ACC112 (cell line): ENCODE results near the gene SND1.
A peak's percentile ranks its signal among the peaks of the same experiment; 100 is the strongest.

Experiments used
- H2AFZ ChIP-seq: fragments of 200-600 bp; sonication (generic); one replicate; pipeline ENCODE4 v1.6.0; 2017; ENCODE audit warnings: antibody characterized with exemption, low read length; ENCODE audit not compliant: unreplicated experiment
- H3K27ac ChIP-seq: fragments of 200-600 bp; sonication (generic); 2 replicates; pipeline ENCODE4 v1.5.1; 2014; ENCODE audit warnings: low read depth, mild to moderate bottlenecking, antibody characterized with exemption, low read length, moderate library complexity
- H3K27me3 ChIP-seq: fragments of 200-600 bp; sonication (generic); 2 replicates; pipeline ENCODE4 v1.6.1; 2014; ENCODE audit warnings: mild to moderate bottlenecking, antibody characterized with exemption, low read length, moderate library complexity, mixed read lengths; ENCODE audit not compliant: insufficient read depth
- H3K36me3 ChIP-seq: fragments of 200-600 bp; sonication (generic); 2 replicates; pipeline ENCODE4 v1.6.1; 2016; ENCODE audit warnings: mild to moderate bottlenecking, antibody characterized with exemption, low read length, moderate library complexity, mixed read lengths; ENCODE audit not compliant: insufficient read depth
- H3K4me1 ChIP-seq: fragments of 200-600 bp; sonication (generic); one replicate; pipeline ENCODE4 v1.6.1; 2016; ENCODE audit warnings: low read length, mixed read lengths; ENCODE audit not compliant: insufficient read depth, unreplicated experiment, control insufficient read depth
- H3K4me3 ChIP-seq: fragments of 200-600 bp; sonication (generic); 2 replicates; pipeline ENCODE4 v1.5.1; 2014; ENCODE audit warnings: mild to moderate bottlenecking, low read depth, low read length
- H3K79me2 ChIP-seq: fragments of 200-600 bp; sonication (generic); one replicate; pipeline ENCODE4 v1.6.0; 2016; ENCODE audit warnings: low read length; ENCODE audit not compliant: control insufficient read depth, unreplicated experiment, insufficient read depth

Gene SND1

GRCh38 chr7:127916735-127917134 lies 264.7 kb downstream of the SND1 start:
- H3K4me1 ChIP-seq = peaks cover 16% of the 10 kb centered on the region
- no peak overlapping the region for H3K27ac ChIP-seq
- H3K79me2 ChIP-seq = peaks cover 14% of the 10 kb centered on the region
- no peak overlapping the region for H2AFZ ChIP-seq
- no peaks in the 10 kb centered on the region for H3K27me3 ChIP-seq
- no peaks in the 10 kb centered on the region for H3K36me3 ChIP-seq
- no peak overlapping the region for H3K4me3 ChIP-seq

GRCh38 chr7:127918130-127918529 lies 266.1 kb downstream of the SND1 start:
- Histone ChIP-seq H3K36me3 (no peaks in the 10 kb centered on the region), H3K4me1 (peaks cover 16% of the 10 kb centered on the region), H3K79me2 (peaks cover 16% of the 10 kb centered on the region), H2AFZ (no peak overlapping the region), H3K27ac (no peak overlapping the region), H3K4me3 (no peak overlapping the region), H3K27me3 (no peaks in the 10 kb centered on the region)

GRCh38 chr7:127920787-127921438 lies 268.9 kb downstream of the SND1 start:
- Histone ChIP-seq H3K27me3 (no peaks in the 10 kb centered on the region), H3K4me3 (no peak overlapping the region), H3K4me1 (peaks cover 16% of the 10 kb centered on the region), H3K79me2 (peaks cover 11% of the 10 kb centered on the region), H2AFZ (no peak overlapping the region), H3K27ac (0 out of 2 replicates have a peak overlapping the region, but pooled peaks have one; percentile 18), H3K36me3 (no peaks in the 10 kb centered on the region)

GRCh38 chr7:127922656-127923055 lies 270.7 kb downstream of the SND1 start:
- Histone ChIP-seq H3K4me1 (peaks cover 24% of the 10 kb centered on the region), H3K4me3 (no peak overlapping the region), H3K79me2 (peaks cover 3% of the 10 kb centered on the region), H2AFZ (no peak overlapping the region), H3K27ac (no peak overlapping the region), H3K27me3 (no peaks in the 10 kb centered on the region), H3K36me3 (no peaks in the 10 kb centered on the region)

GRCh38 chr7:127924874-127925273 lies 272.9 kb downstream of the SND1 start:
- no peak overlapping the region for H3K27ac ChIP-seq
- no peaks in the 10 kb centered on the region for H3K27me3 ChIP-seq
- H2AFZ ChIP-seq = no peak overlapping the region
- peaks cover 10% of the 10 kb centered on the region; the same call in 1 of the 2 replicates for H3K36me3 ChIP-seq
- H3K4me3 ChIP-seq = no peak overlapping the region
- H3K79me2 ChIP-seq = peaks cover 3% of the 10 kb centered on the region
- peaks cover 16% of the 10 kb centered on the region for H3K4me1 ChIP-seq

GRCh38 chr7:127927348-127927696 lies 275.3 kb downstream of the SND1 start:
- H3K4me1 ChIP-seq = peaks cover 8% of the 10 kb centered on the region
- H3K27ac ChIP-seq = no peak overlapping the region

GRCh38 chr7:127928222-127928621 lies 276.2 kb downstream of the SND1 start:
- H3K27ac ChIP-seq = no peak overlapping the region

More at GRCh38 chr7:127927348-127927696, 275.3 kb downstream of the SND1 start:
- H3K27me3 ChIP-seq = no peaks in the 10 kb centered on the region
- no peak overlapping the region for H3K4me3 ChIP-seq
- H3K79me2 ChIP-seq = peaks cover 4% of the 10 kb centered on the region
- no peak overlapping the region for H2AFZ ChIP-seq
- H3K36me3 ChIP-seq = peaks cover 29% of the 10 kb centered on the region

GRCh38 chr7:127928852-127929251 lies 276.9 kb downstream of the SND1 start:
- no peaks in the 10 kb centered on the region for H3K27me3 ChIP-seq
- H3K4me3 ChIP-seq = no peak overlapping the region
- peaks cover 29% of the 10 kb centered on the region for H3K36me3 ChIP-seq
- H3K79me2 ChIP-seq = peaks cover 3% of the 10 kb centered on the region
- H3K4me1 ChIP-seq = peaks cover 8% of the 10 kb centered on the region
- no peak overlapping the region for H3K27ac ChIP-seq
- H2AFZ ChIP-seq = no peak overlapping the region

More at GRCh38 chr7:127928222-127928621, 276.2 kb downstream of the SND1 start:
- Histone ChIP-seq H3K27me3 (no peaks in the 10 kb centered on the region), H3K36me3 (peaks cover 29% of the 10 kb centered on the region), H3K79me2 (peaks cover 3% of the 10 kb centered on the region), H3K4me1 (peaks cover 8% of the 10 kb centered on the region), H2AFZ (no peak overlapping the region), H3K4me3 (no peak overlapping the region)

- H3K27me3 ChIP-seq = no peaks in the 10 kb centered on the region
- peaks cover 8% of the 10 kb centered on the region for H3K4me1 ChIP-seq
- H3K4me3 ChIP-seq = no peak overlapping the region
- peaks cover 29% of the 10 kb centered on the region for H3K36me3 ChIP-seq
- H3K79me2 ChIP-seq = peaks cover 3% of the 10 kb centered on the region
- H3K27ac ChIP-seq = no peak overlapping the region
- no peak overlapping the region for H2AFZ ChIP-seq
These were observed 278.6 kb downstream of the SND1 start for GRCh38 chr7:127930341-127931328.

GRCh38 chr7:127932076-127932475 lies 280.1 kb downstream of the SND1 start:
- peaks cover 3% of the 10 kb centered on the region for H3K79me2 ChIP-seq
- no peak overlapping the region for H2AFZ ChIP-seq
- no peak overlapping the region for H3K4me3 ChIP-seq
- no peaks in the 10 kb centered on the region for H3K27me3 ChIP-seq
- H3K27ac ChIP-seq = no peak overlapping the region
- peaks cover 29% of the 10 kb centered on the region for H3K36me3 ChIP-seq
- H3K4me1 ChIP-seq = peaks cover 6% of the 10 kb centered on the region
